ENCODE measurements around the gene MST1. TPM values are rescaled to one million over a fixed set of nuclear protein-coding genes. Genes with fewer than 3 reads are reported as not detected.

MST1 gene
- total RNA-seq, 4 donors from 2014 or later, result 12.9 to 24.7 (median 17.4) TPM

DNA sequence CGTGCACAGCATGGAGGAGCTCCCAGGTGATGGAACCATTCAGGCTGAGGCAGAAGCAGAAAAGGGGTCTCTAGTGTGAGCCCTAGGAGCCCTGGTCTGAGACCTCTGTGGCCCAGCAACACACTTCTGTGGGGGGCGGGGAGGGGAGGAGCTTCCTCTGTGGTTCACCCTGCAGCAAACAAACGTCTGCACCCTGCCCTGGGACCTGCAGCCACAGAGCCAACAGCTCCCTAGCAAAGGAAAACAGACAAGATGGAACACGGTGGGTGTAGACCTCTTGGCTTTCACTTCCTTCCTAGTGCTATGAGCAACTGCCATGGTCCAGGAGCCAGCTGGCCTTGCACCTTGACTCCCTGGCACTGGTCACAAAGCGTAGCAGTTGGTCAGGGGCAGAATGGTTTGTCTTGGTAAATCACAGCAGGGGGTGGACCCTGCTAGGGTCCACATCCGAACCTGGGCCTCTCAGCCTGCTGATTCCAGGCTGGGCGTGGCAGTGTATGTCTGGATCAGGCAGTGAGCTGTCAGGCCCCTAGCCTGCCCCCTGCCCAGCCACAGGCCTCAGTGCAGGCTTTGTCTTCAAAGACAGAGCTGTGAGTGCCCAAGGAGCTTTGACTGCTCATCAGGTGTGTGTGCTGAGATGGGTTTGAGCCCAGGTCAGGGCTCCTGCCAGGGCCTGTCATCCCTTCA, 23.5 kb upstream of the MST1 start:
- intact Hi-C loops (cut with DNase I; ENCODE audit: low total_unique reads), result no loop called here
- 67 to 73% methylated on average over 5 to 7 of the region's 7 CpGs for WGBS, 2 donors
- DNase-seq (ENCODE audit: low spot score in 2 of 2), result no peak

GRCh38 chr3:49712166-49712565, 22.9 kb upstream of the MST1 start:
- TF ChIP-seq, protein P1, sequence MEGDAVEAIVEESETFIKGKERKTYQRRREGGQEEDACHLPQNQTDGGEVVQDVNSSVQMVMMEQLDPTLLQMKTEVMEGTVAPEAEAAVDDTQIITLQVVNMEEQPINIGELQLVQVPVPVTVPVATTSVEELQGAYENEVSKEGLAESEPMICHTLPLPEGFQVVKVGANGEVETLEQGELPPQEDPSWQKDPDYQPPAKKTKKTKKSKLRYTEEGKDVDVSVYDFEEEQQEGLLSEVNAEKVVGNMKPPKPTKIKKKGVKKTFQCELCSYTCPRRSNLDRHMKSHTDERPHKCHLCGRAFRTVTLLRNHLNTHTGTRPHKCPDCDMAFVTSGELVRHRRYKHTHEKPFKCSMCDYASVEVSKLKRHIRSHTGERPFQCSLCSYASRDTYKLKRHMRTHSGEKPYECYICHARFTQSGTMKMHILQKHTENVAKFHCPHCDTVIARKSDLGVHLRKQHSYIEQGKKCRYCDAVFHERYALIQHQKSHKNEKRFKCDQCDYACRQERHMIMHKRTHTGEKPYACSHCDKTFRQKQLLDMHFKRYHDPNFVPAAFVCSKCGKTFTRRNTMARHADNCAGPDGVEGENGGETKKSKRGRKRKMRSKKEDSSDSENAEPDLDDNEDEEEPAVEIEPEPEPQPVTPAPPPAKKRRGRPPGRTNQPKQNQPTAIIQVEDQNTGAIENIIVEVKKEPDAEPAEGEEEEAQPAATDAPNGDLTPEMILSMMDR (IDR thresholded peaks at IDR 0.05), result no peak
- no peak for TF ChIP-seq POLR2A (IDR thresholded peaks at IDR 0.05)
- intact Hi-C loops (cut with DNase I; ENCODE audit: low total_unique reads), result no loop called here
- 94 to 96% methylated on average over 11 of the region's 11 CpGs for WGBS, 2 donors
- no peak overlapping the region for H3K4me3 ChIP-seq (ENCODE audit: low read depth, poor library complexity, severe bottlenecking)
- no peak for DNase-seq (ENCODE audit: low spot score in 2 of 2)

More for the DNA sequence above, 23.5 kb upstream of the MST1 start:
- no peak overlapping the region for H3K4me3 ChIP-seq (ENCODE audit: low read depth, poor library complexity, severe bottlenecking)
- TF ChIP-seq, protein P1 (IDR thresholded peaks at IDR 0.05), result no peak
- TF ChIP-seq POLR2A (IDR thresholded peaks at IDR 0.05), result no peak

GRCh38 chr3:49711489-49711888, 22.2 kb upstream of the MST1 start:
- TF ChIP-seq POLR2A (IDR thresholded peaks at IDR 0.05), result no peak
- TF ChIP-seq, protein P1 (IDR thresholded peaks at IDR 0.05), result no peak
- intact Hi-C loops (cut with DNase I; ENCODE audit: low total_unique reads), result no loop called here
- 86 to 87% methylated on average over 5 of the region's 5 CpGs for WGBS, 2 donors
- no peak for DNase-seq (ENCODE audit: low spot score in 2 of 2)
- no peak overlapping the region for H3K4me3 ChIP-seq (ENCODE audit: low read depth, poor library complexity, severe bottlenecking)

GRCh38 chr3:49709852-49710251, 20.6 kb upstream of the MST1 start:
- no peak for DNase-seq (ENCODE audit: low spot score in 2 of 2)
- TF ChIP-seq, protein P1 (IDR thresholded peaks at IDR 0.05), result no peak
- no peak overlapping the region for H3K4me3 ChIP-seq (ENCODE audit: low read depth, poor library complexity, severe bottlenecking)
- intact Hi-C loops (cut with DNase I; ENCODE audit: low total_unique reads), result no loop called here
- whole genome bisulfite sequencing, 2 donors, result 96 to 97% methylated on average over 8 of the region's 8 CpGs

GRCh38 chr3:49707113-49707480, 17.8 kb upstream of the MST1 start:
- no peak for TF ChIP-seq POLR2A (IDR thresholded peaks at IDR 0.05)
- TF ChIP-seq, protein P1 (IDR thresholded peaks at IDR 0.05), result no peak
- no peak overlapping the region for H3K4me3 ChIP-seq (ENCODE audit: low read depth, poor library complexity, severe bottlenecking)
- intact Hi-C loops (cut with DNase I; ENCODE audit: low total_unique reads), result no loop called here
- no peak for DNase-seq (ENCODE audit: low spot score in 2 of 2)
- WGBS, 2 donors, result 31 to 43% methylated on average over 4 of the region's 4 CpGs
